Measurements from ENCODE around the gene MRPS22.

DNA sequence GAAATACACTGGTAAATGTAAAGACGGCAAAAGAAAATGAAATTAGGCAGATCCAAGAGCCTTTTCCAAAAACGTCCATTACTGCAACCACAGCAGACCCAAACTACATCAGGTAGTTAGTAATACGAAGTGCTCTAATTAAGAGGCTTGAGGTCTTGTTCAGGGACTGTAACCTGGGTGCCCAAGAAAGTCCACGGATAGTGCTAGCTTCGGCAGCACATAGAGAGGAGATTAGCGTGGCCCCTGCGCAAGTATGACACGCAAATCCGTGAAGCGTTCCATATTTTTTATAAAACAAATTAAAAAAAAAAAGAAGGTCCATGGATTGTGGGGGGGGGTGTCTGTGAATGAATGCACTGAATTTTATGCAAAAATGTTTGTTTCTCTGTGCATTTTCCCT lies 44.3 kb downstream of the MRPS22 start:
- TF ChIP-seq, protein P1, sequence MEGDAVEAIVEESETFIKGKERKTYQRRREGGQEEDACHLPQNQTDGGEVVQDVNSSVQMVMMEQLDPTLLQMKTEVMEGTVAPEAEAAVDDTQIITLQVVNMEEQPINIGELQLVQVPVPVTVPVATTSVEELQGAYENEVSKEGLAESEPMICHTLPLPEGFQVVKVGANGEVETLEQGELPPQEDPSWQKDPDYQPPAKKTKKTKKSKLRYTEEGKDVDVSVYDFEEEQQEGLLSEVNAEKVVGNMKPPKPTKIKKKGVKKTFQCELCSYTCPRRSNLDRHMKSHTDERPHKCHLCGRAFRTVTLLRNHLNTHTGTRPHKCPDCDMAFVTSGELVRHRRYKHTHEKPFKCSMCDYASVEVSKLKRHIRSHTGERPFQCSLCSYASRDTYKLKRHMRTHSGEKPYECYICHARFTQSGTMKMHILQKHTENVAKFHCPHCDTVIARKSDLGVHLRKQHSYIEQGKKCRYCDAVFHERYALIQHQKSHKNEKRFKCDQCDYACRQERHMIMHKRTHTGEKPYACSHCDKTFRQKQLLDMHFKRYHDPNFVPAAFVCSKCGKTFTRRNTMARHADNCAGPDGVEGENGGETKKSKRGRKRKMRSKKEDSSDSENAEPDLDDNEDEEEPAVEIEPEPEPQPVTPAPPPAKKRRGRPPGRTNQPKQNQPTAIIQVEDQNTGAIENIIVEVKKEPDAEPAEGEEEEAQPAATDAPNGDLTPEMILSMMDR (IDR thresholded peaks at IDR 0.05): no peak
- no peak for TF ChIP-seq POLR2A (IDR thresholded peaks at IDR 0.05)
